Fibroblast of lung (primary cell): ENCODE data around the gene GNAZ. TPM values are rescaled to one million over a fixed set of nuclear protein-coding genes. Genes with fewer than 3 reads are reported as not detected.

ENCODE experiments used
- DNase-seq, 2 donors: peaks; one replicate each; pipeline versions ENCODE4 v3.0.0 to v3.0.0-alpha.2; 2010; ENCODE audit warnings: low read depth in 2 of 2
- H2AFZ ChIP-seq: 2 replicates; pipeline ENCODE4 v1.5.1; 2012; ENCODE audit warnings: low read length, control low read depth, inconsistent platforms
- H3K27ac ChIP-seq: 2 replicates; pipeline ENCODE4 v1.5.1; 2011; ENCODE audit warnings: low read length, control low read depth; ENCODE audit not compliant: insufficient read depth
- H3K27me3 ChIP-seq: 2 replicates; pipeline ENCODE4 v1.5.1; 2011; ENCODE audit warnings: mild to moderate bottlenecking, low read length; ENCODE audit not compliant: control insufficient read depth, insufficient read depth
- H3K36me3 ChIP-seq: 2 replicates; pipeline ENCODE4 v1.5.1; 2011; ENCODE audit warnings: low read length; ENCODE audit not compliant: control insufficient read depth, insufficient read depth
- H3K4me1 ChIP-seq: 2 replicates; pipeline ENCODE4 v1.5.1; 2011; ENCODE audit warnings: low read length; ENCODE audit not compliant: control insufficient read depth, insufficient read depth; ENCODE audit errors: extremely low read depth
- H3K4me2 ChIP-seq: 2 replicates; pipeline ENCODE4 v1.5.1; 2011; ENCODE audit warnings: low read length, control low read depth; ENCODE audit not compliant: insufficient read depth; ENCODE audit errors: extremely low read depth
- H3K4me3 ChIP-seq, 4 experiments: fragments of 200-600 bp in 1 of 4; sonication (generic) in 1 of 4; replicated peaks in 1 of 4; 2 replicates each; pipeline ENCODE4 v1.5.1; 2011 to 2016; ENCODE audit warnings: low read length in 4 of 4, low read depth in 3 of 4, mild to moderate bottlenecking in 3 of 4, control low read depth in 2 of 4, inconsistent platforms in 1 of 4, mixed read lengths in 1 of 4; ENCODE audit not compliant: insufficient read depth in 1 of 4; ENCODE audit errors: control extremely low read depth in 1 of 4
- H3K79me2 ChIP-seq: 2 replicates; pipeline ENCODE4 v1.5.1; 2012; ENCODE audit warnings: mild to moderate bottlenecking, low read length, inconsistent platforms; ENCODE audit not compliant: control insufficient read depth, insufficient read depth
- H3K9ac ChIP-seq: 2 replicates; pipeline ENCODE4 v1.5.1; 2011; ENCODE audit warnings: mild to moderate bottlenecking, low read length, control low read depth; ENCODE audit not compliant: insufficient read depth
- H3K9me3 ChIP-seq: 2 replicates; pipeline ENCODE4 v1.5.1; 2012; ENCODE audit warnings: low read depth, low read length; ENCODE audit not compliant: control insufficient read depth, insufficient read depth
- H4K20me1 ChIP-seq: 2 replicates; pipeline ENCODE4 v1.5.1; 2011; ENCODE audit warnings: low read length; ENCODE audit not compliant: control insufficient read depth, insufficient read depth; ENCODE audit errors: extremely low read depth
- CTCF ChIP-seq, 2 donors: IDR thresholded peaks in 1 of 2; conservative IDR thresholded peaks in 1 of 2; 1 replicate in 1 of 2; 2 replicates in 1 of 2; pipeline ENCODE4 v1.5.1; 2011 to 2012; ENCODE audit warnings: low read length in 2 of 2, control low read depth in 1 of 2, inconsistent platforms in 1 of 2, low read depth in 1 of 2, mild to moderate bottlenecking in 1 of 2
- EZH2 ChIP-seq: IDR thresholded peaks from 2 replicates; pipeline ENCODE4 v1.5.1; 2012; ENCODE audit warnings: low read length, control low read depth, mild to moderate bottlenecking; ENCODE audit errors: missing control alignments
- polyA plus RNA-seq, 2 donors: library from polyadenylated mRNA; depleted of rRNA in 1 of 2; stranded (reverse) in 1 of 2; unstranded in 1 of 2; fragments of >200 nt; gene quantifications; 2 replicates each; pipeline ENCODE4 v1.2.1, GENCODE V29; 2011 to 2012; ENCODE audit warnings: missing spikeins in 1 of 2
- total RNA-seq: library from RNA; depleted of rRNA; stranded (reverse); fragments of >200 nt; gene quantifications from 2 replicates; pipeline ENCODE4 v1.2.1, GENCODE V29; 2014

Gene GNAZ
- total and polyA plus RNA-seq, 2 donors (not counting 1 experiment from before 2014, with no cell fraction given) = 0.22 to 1.7 TPM

DNA sequence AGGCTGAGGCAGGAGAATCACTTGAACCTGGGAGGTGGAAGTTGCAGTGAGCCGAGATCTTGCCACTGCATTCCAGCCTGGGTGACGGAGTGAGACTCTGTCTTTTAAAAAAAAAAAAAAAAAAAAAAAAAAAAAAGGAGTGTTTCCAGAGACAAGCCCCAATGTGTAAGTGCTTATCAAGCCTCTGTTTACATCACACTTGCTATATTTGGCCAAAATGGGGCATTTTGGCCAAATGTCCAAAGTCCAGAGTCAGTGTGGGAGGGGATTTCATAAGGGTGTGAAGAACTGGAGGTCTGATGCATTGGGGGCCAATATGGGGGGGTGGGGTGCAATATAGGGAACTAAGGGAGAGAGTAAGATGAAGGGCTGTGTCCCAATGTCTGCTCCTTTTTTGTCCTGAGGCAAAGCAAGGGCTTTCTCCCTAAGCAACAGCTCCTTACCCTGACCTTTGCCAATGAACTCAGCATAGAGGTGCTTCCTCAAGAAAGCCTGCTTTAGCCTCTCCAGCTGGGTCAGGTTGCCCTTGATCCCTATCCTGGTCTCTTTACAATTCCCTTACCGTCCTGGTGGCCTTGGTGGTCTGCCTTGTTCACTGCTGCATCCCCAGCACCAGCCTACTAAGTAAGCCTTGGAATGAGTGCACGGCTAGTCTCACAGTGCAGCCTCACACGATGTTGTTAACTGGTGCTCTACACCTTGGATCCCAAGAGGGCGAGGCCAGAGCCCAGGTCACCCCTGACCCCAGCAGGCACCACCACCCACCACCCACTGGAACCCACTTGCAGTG is 95.9 kb downstream of the GNAZ start:
- TF ChIP-seq CTCF (conservative IDR thresholded peaks at IDR 0.05 in 1 of 2, IDR thresholded peaks at IDR 0.05 in 1 of 2; ENCODE audit: low read depth in 1 of 2, low read length in 2 of 2) (no peak), EZH2 (no peak)
- H3K27ac ChIP-seq = no peak overlapping the region
- DNase-seq = no peak
- no peak overlapping the region for H3K9ac ChIP-seq
- no peaks in the 10 kb centered on the region for H3K9me3 ChIP-seq
- no peak overlapping the region for H3K4me2 ChIP-seq
- H3K4me1 ChIP-seq = no peaks in the 10 kb centered on the region
- no peaks in the 10 kb centered on the region for H3K79me2 ChIP-seq
- H3K27me3 ChIP-seq = no peaks in the 10 kb centered on the region
- H2AFZ ChIP-seq = no peak overlapping the region
- H3K4me3 ChIP-seq = no peak overlapping the region
- no peaks in the 10 kb centered on the region for H4K20me1 ChIP-seq
- H3K36me3 ChIP-seq = no peaks in the 10 kb centered on the region

GRCh38 chr22:23166841-23167616 is 96.7 kb downstream of the GNAZ start:
- Histone ChIP-seq H3K4me3 (no peak overlapping the region), H3K27ac (no peak overlapping the region), H4K20me1 (no peaks in the 10 kb centered on the region), H3K27me3 (no peaks in the 10 kb centered on the region), H3K36me3 (no peaks in the 10 kb centered on the region), H3K4me2 (no peak overlapping the region), H2AFZ (no peak overlapping the region), H3K4me1 (no peaks in the 10 kb centered on the region), H3K9ac (no peak overlapping the region), H3K79me2 (no peaks in the 10 kb centered on the region), H3K9me3 (no peaks in the 10 kb centered on the region)
- no peak for DNase-seq
- TF ChIP-seq CTCF (conservative IDR thresholded peaks at IDR 0.05 in 1 of 2, IDR thresholded peaks at IDR 0.05 in 1 of 2; ENCODE audit: low read depth in 1 of 2, low read length in 2 of 2) = no peak
- TF ChIP-seq EZH2 = no peak

- Histone ChIP-seq H3K4me3 (no peak overlapping the region), H3K36me3 (no peaks in the 10 kb centered on the region), H2AFZ (no peak overlapping the region), H4K20me1 (no peaks in the 10 kb centered on the region), H3K4me1 (no peaks in the 10 kb centered on the region), H3K27me3 (no peaks in the 10 kb centered on the region), H3K79me2 (no peaks in the 10 kb centered on the region), H3K9me3 (no peaks in the 10 kb centered on the region), H3K27ac (no peak overlapping the region), H3K4me2 (no peak overlapping the region), H3K9ac (no peak overlapping the region)
- DNase-seq = no peak
- no peak for TF ChIP-seq EZH2
- TF ChIP-seq CTCF (conservative IDR thresholded peaks at IDR 0.05 in 1 of 2, IDR thresholded peaks at IDR 0.05 in 1 of 2; ENCODE audit: low read depth in 1 of 2, low read length in 2 of 2) = no peak
Observed at GRCh38 chr22:23168391-23169042, 98.2 kb downstream of the GNAZ start.
